ENCODE data around the gene PSPN.

The PSPN gene

DNA sequence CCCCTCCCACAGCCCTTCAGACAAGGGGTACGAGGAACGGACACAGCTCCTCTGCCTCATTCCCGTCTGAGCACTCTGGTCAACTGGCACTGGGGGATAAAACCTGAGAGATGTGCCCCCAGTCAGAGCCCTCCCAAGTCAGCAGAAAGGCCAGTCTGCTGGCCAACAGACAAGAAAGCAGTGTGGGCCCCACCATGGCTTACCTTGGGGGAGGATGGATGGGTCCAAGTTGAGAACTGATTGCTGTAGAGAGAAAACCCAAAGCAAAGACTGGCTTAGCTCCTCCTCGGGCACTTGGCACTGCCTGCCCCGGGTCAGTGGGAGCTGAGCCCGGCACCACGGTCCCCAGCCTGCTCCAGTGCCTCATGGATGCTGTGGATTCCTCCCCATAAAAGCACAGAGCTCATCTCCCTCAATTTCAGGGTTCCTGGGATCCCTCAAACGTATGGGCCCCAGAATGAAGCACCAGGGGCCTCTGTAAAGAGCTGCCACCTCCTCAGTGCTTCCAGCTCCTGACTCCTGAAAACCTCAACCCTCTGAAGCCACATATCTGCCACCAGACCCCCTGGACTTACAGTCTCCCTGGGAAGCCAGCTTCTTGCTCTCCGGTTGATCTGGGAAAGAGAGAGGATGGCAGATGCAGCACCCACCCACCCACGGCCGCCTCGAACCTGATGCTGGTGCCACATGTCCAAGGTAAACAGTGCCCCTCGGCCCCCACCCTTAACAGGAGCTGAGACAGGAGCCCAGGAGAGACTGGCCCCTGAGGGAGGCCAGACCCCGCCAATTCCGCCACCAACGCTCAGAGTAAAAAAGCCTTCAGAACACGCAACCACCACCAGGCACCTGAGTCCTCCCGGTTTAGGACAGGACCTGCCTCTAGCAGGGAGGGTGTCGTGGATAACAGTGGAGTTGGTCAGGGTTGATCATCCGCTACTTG lies 45.6 kb upstream of the PSPN start:
- Histone ChIP-seq H2BK15ac (replicated peaks; ENCODE audit: low read depth) (no peak overlapping the region), H3K36me3 (ENCODE audit: control insufficient read depth, insufficient read depth, low read length) (peaks cover 21% of the 10 kb centered on the region), H3K4me3 (ENCODE audit: low read length) (no peak overlapping the region), H3K9ac (ENCODE audit: low read length) (peak overlapping the region; percentile 14), H2AK5ac (ENCODE audit: low read length) (no peak overlapping the region), H3K23ac (ENCODE audit: low read length) (no peak overlapping the region), H3K18ac (ENCODE audit: low read length) (no peak overlapping the region), H3K27ac (ENCODE audit: low read depth, low read length) (no peak overlapping the region), H4K5ac (ENCODE audit: low read length) (no peak overlapping the region), H3K4me2 (ENCODE audit: low read length) (no peak overlapping the region), H3K79me2 (ENCODE audit: control insufficient read depth, insufficient read depth, low read length) (peaks cover 58% of the 10 kb centered on the region), H3K4ac (ENCODE audit: low read depth, low read length) (no peak overlapping the region), H4K8ac (ENCODE audit: low read depth, low read length) (no peak overlapping the region), H3K4me1 (ENCODE audit: control insufficient read depth, low read depth, low read length) (peaks cover 2% of the 10 kb centered on the region), H2BK5ac (ENCODE audit: low read length) (no peak overlapping the region), H2BK120ac (ENCODE audit: low read depth, low read length) (no peak overlapping the region), H3K27me3 (ENCODE audit: insufficient read depth, low read length, poor library complexity) (no peaks in the 10 kb centered on the region), H3K56ac (ENCODE audit: low read length) (no peak overlapping the region), H3K79me1 (ENCODE audit: low read length) (peaks cover 17% of the 10 kb centered on the region)
- WGBS (ENCODE audit: extremely low coverage, insufficient coverage, low lambda C conversion rate) = no CpG with 5 or more reads among the region's 20 CpGs
- DNase-seq = no peak

DNA sequence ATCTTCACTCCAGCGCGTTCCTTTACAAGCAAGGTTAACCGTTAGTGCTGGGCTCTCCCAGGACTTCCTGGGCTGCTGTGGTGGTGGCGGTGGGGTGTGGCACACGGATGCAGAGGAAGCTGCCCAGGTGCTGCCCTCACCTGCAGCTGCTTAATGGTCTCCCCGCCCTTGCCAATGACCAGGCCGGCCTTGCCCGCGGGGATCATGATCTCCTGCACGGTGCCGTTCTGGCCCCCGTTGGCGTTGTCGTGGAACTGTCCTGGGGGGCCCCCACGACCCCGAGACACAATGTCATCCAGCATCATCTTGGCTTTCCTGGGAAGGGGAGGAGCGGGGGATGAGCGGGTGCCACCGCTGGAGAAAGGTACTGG lies 42.8 kb upstream of the PSPN start:
- Histone ChIP-seq H3K27me3 (ENCODE audit: insufficient read depth, low read length, poor library complexity) (no peaks in the 10 kb centered on the region), H3K79me2 (ENCODE audit: control insufficient read depth, insufficient read depth, low read length) (peaks cover 53% of the 10 kb centered on the region), H2AK5ac (ENCODE audit: low read length) (no peak overlapping the region), H3K4me3 (ENCODE audit: low read length) (no peak overlapping the region), H3K36me3 (ENCODE audit: control insufficient read depth, insufficient read depth, low read length) (peaks cover 28% of the 10 kb centered on the region), H3K4ac (ENCODE audit: low read depth, low read length) (no peak overlapping the region), H3K79me1 (ENCODE audit: low read length) (peaks cover 17% of the 10 kb centered on the region), H4K5ac (ENCODE audit: low read length) (no peak overlapping the region), H3K9ac (ENCODE audit: low read length) (no peak overlapping the region), H2BK120ac (ENCODE audit: low read depth, low read length) (no peak overlapping the region), H3K27ac (ENCODE audit: low read depth, low read length) (no peak overlapping the region), H4K8ac (ENCODE audit: low read depth, low read length) (no peak overlapping the region), H2BK5ac (ENCODE audit: low read length) (no peak overlapping the region), H3K18ac (ENCODE audit: low read length) (no peak overlapping the region), H3K56ac (ENCODE audit: low read length) (no peak overlapping the region), H2BK15ac (replicated peaks; ENCODE audit: low read depth) (no peak overlapping the region), H3K4me2 (ENCODE audit: low read length) (no peak overlapping the region), H3K23ac (ENCODE audit: low read length) (no peak overlapping the region), H3K4me1 (ENCODE audit: control insufficient read depth, low read depth, low read length) (peaks cover 2% of the 10 kb centered on the region)
- no peak for DNase-seq
- WGBS (ENCODE audit: extremely low coverage, insufficient coverage, low lambda C conversion rate) = no CpG with 5 or more reads among the region's 19 CpGs

DNA sequence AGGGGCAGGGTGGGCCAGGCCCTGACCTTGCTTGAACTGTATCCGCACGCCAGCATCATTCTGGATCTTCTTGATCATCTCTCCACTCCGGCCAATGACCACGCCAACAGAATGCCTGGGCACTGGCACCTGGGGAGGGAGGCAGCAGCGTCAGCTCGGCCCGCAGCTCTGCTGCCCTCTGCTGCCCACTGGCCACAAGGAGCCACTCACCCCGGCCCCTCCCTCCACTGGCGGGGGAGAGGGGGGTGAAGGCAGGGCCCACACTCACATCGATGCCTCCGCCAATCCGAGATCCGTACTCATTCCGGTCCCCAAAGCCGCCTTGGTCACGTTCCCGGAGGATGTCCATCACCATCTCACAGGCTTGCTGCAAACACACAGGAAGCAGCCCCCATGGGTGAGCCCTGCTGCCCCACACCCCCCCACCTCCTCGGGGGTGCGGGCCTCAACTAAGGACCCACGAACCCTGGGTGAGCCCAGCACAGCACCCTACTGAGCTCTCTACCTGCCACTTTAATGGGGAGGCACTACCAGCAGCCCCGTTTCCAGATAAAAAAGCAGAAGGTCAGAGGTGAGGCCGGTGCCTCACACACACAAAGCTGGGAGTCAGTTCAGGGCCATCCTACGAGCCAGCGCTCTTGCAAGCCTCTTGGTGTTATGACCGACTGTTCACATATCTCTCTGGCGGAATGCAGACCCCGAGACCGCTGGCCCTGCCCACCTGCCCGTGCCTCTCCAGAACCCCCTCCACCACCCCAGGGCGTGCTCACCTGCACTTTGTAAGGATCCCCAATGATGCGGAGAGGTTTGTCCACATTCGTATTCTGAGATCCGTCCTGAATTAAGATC lies 42.2 kb upstream of the PSPN start:
- H2AK5ac ChIP-seq (ENCODE audit: low read length) = no peak overlapping the region
- WGBS (ENCODE audit: extremely low coverage, insufficient coverage, low lambda C conversion rate) = no CpG with 5 or more reads among the region's 33 CpGs
- H3K27me3 ChIP-seq (ENCODE audit: insufficient read depth, low read length, poor library complexity) = no peaks in the 10 kb centered on the region
- no peak overlapping the region for H3K9ac ChIP-seq (ENCODE audit: low read length)
- peaks cover 46% of the 10 kb centered on the region for H3K79me2 ChIP-seq (ENCODE audit: control insufficient read depth, insufficient read depth, low read length)
- no peak overlapping the region for H4K5ac ChIP-seq (ENCODE audit: low read length)
- no peak overlapping the region for H4K8ac ChIP-seq (ENCODE audit: low read depth, low read length)
- H2BK120ac ChIP-seq (ENCODE audit: low read depth, low read length) = no peak overlapping the region
- no peak overlapping the region for H2BK15ac ChIP-seq (replicated peaks; ENCODE audit: low read depth)
- H3K79me1 ChIP-seq (ENCODE audit: low read length) = peaks cover 17% of the 10 kb centered on the region
- no peak overlapping the region for H3K4me3 ChIP-seq (ENCODE audit: low read length)
- H3K18ac ChIP-seq (ENCODE audit: low read length) = no peak overlapping the region
- H3K4me1 ChIP-seq (ENCODE audit: control insufficient read depth, low read depth, low read length) = no peaks in the 10 kb centered on the region
- H2BK5ac ChIP-seq (ENCODE audit: low read length) = no peak overlapping the region
- DNase-seq = peak; percentile 31
- no peak overlapping the region for H3K23ac ChIP-seq (ENCODE audit: low read length)
- no peak overlapping the region for H3K4me2 ChIP-seq (ENCODE audit: low read length)
- H3K36me3 ChIP-seq (ENCODE audit: control insufficient read depth, insufficient read depth, low read length) = peaks cover 28% of the 10 kb centered on the region
- no peak overlapping the region for H3K4ac ChIP-seq (ENCODE audit: low read depth, low read length)
- no peak overlapping the region for H3K27ac ChIP-seq (ENCODE audit: low read depth, low read length)
- no peak overlapping the region for H3K56ac ChIP-seq (ENCODE audit: low read length)

DNA sequence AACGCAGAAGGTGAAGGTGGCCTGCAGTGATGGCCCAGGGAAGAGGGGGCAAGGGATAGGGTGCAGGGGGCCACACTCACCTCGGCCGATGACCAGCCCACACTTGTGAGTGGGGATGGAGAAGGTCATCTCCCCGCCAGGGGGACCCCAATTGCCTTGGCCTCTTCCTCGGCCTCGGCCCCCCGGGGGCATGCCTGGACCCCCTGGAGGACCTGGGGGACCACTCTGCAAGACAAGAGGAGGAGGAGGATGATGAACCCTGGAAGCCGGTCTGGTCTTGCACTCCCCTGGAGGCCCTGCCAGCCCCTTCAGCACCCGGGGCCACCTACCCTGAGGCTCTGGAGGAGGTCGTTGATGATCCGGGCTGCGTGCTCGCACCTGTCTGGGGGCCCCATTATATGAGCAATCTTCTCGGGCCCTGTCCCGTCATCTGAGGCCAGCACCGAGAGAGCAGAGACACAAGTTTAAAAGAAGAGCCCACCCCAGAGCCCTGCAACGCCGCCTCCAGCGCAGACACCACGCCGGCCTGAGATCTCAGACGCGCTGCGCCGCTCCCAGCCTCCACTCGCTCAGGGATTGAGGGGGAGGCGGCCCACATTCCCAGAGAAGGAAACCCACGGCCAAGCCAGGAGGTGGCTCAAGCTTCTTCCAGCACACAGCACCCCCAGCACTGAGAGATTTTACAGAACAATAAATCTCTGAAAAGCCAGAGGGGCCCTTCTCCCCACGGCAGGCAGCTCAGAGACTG lies 41.1 kb upstream of the PSPN start:
- Histone ChIP-seq H2BK5ac (ENCODE audit: low read length) (no peak overlapping the region), H3K79me1 (ENCODE audit: low read length) (peaks cover 17% of the 10 kb centered on the region), H2BK15ac (replicated peaks; ENCODE audit: low read depth) (no peak overlapping the region), H3K27me3 (ENCODE audit: insufficient read depth, low read length, poor library complexity) (no peaks in the 10 kb centered on the region), H3K23ac (ENCODE audit: low read length) (no peak overlapping the region), H3K4me1 (ENCODE audit: control insufficient read depth, low read depth, low read length) (no peaks in the 10 kb centered on the region), H2AK5ac (ENCODE audit: low read length) (no peak overlapping the region), H3K79me2 (ENCODE audit: control insufficient read depth, insufficient read depth, low read length) (peaks cover 35% of the 10 kb centered on the region), H3K18ac (ENCODE audit: low read length) (no peak overlapping the region), H4K8ac (ENCODE audit: low read depth, low read length) (no peak overlapping the region), H2BK120ac (ENCODE audit: low read depth, low read length) (no peak overlapping the region), H3K4ac (ENCODE audit: low read depth, low read length) (no peak overlapping the region), H4K5ac (ENCODE audit: low read length) (no peak overlapping the region), H3K4me3 (ENCODE audit: low read length) (no peak overlapping the region), H3K56ac (ENCODE audit: low read length) (no peak overlapping the region), H3K27ac (ENCODE audit: low read depth, low read length) (no peak overlapping the region), H3K4me2 (ENCODE audit: low read length) (no peak overlapping the region), H3K9ac (ENCODE audit: low read length) (no peak overlapping the region), H3K36me3 (ENCODE audit: control insufficient read depth, insufficient read depth, low read length) (peaks cover 24% of the 10 kb centered on the region)
- no CpG with 5 or more reads among the region's 29 CpGs for WGBS (ENCODE audit: extremely low coverage, insufficient coverage, low lambda C conversion rate)
- no peak for DNase-seq

DNA sequence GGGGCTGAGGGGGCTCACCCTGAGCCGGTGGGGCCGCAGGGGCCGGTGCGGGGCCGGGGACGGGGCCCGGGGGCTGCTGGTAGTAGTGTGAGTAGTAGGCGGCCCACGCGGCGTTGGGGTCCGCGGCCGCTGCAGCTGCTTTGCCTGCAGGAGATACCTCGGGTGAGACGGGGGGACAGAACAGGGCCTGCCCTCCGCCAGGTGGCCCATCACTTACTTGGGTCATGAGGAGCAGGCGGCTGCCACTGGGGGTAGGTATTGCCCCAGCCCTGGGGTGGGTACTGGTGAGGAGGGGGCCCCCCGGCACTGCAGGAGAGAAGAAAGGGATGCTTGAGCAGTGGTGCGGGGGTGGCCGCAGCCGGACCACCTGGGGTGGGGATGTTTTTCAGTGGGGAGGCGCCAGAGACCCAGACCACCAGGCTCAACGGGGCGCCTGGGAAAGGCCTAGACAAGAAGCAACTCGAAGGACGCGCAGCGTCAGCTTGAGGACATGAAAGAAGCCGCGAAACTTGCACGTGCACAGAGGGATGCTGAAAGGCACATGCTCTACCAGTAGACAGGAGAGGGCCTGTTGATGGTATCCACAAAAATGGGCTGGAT lies 40.0 kb upstream of the PSPN start:
- no peaks in the 10 kb centered on the region for H3K27me3 ChIP-seq (ENCODE audit: insufficient read depth, low read length, poor library complexity)
- H3K56ac ChIP-seq (ENCODE audit: low read length) = no peak overlapping the region
- no peak overlapping the region for H4K5ac ChIP-seq (ENCODE audit: low read length)
- H3K4ac ChIP-seq (ENCODE audit: low read depth, low read length) = no peak overlapping the region
- H3K9ac ChIP-seq (ENCODE audit: low read length) = no peak overlapping the region
- no peak overlapping the region for H2BK15ac ChIP-seq (replicated peaks; ENCODE audit: low read depth)
- H3K23ac ChIP-seq (ENCODE audit: low read length) = no peak overlapping the region
- no peak overlapping the region for H3K27ac ChIP-seq (ENCODE audit: low read depth, low read length)
- H3K79me1 ChIP-seq (ENCODE audit: low read length) = peaks cover 15% of the 10 kb centered on the region
- no peak overlapping the region for H3K4me3 ChIP-seq (ENCODE audit: low read length)
- no peak overlapping the region for H2AK5ac ChIP-seq (ENCODE audit: low read length)
- H3K4me2 ChIP-seq (ENCODE audit: low read length) = no peak overlapping the region
- peaks cover 20% of the 10 kb centered on the region for H3K36me3 ChIP-seq (ENCODE audit: control insufficient read depth, insufficient read depth, low read length)
- H3K18ac ChIP-seq (ENCODE audit: low read length) = no peak overlapping the region
- no peaks in the 10 kb centered on the region for H3K4me1 ChIP-seq (ENCODE audit: control insufficient read depth, low read depth, low read length)
- WGBS (ENCODE audit: extremely low coverage, insufficient coverage, low lambda C conversion rate) = no CpG with 5 or more reads among the region's 32 CpGs
- H3K79me2 ChIP-seq (ENCODE audit: control insufficient read depth, insufficient read depth, low read length) = peaks cover 24% of the 10 kb centered on the region
- no peak for DNase-seq
- no peak overlapping the region for H2BK120ac ChIP-seq (ENCODE audit: low read depth, low read length)
- no peak overlapping the region for H4K8ac ChIP-seq (ENCODE audit: low read depth, low read length)
- H2BK5ac ChIP-seq (ENCODE audit: low read length) = no peak overlapping the region
